ENCODE data around the gene TMEM184B.
"Not testable (repeated sequence)": the region's sequence is repeated elsewhere in the genome, so short reads cannot be mapped to it uniquely, and the experiment has no call there.

TMEM184B gene

DNA sequence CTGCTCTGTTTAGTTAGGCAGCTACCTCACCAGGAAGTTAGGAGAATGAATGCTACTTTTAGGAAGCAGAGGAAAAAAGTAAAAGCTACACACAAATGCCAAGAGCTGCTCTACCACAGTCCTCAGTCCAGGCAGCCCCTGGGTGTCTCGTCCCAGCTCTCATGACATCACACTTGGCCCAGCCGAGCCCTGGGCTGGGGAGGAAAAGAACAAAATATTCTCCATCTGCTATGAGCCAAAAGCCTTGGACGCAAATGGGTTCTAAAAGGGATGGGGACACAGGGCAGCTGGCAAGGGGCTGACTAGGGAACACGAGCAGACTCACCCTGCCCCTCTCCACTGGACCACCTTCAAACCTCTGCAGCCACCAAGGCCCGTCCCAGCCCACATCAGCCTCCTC lies 26.1 kb downstream of the TMEM184B start:
- peaks cover 6% of the 10 kb centered on the region for H3K9me3 ChIP-seq (ENCODE audit: low read length)

DNA sequence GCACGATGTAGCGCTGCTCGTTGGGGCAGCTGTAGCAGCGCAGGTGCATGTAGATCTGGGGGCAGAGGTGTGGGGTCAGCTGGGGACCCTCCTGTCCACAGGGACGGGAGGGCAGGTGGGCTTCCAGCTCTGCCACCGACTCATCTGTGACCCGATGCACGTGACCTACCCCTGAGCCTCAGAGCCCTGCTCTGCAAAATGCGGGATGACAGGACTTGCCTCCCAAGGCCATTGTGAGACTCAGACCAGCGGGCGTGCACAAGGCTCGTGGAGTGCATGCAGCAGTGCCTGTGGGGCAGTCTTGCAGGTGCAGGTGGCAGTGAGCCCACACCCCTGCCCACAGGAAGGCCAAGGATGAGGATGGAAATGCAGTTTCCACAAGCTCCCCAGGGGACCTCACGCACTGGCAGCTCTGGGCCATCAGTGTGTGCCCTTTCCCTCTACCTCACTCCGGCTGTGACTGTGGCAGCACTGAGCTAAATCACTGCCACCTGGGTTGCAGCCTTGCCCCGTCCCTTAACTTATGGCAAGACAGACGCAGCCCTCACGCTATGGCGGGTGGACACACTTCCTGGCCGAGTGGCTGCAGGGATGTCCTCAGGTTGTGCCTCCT lies 26.7 kb downstream of the TMEM184B start:
- H2AFZ ChIP-seq (ENCODE audit: low read depth, low read length), result no peak overlapping the region
- H3K4me3 ChIP-seq (ENCODE audit: low read length), result no peak overlapping the region
- H3K27me3 ChIP-seq (ENCODE audit: insufficient read depth, low read length), result no peaks in the 10 kb centered on the region
- H3K4me1 ChIP-seq (ENCODE audit: insufficient read depth, low read length), result peaks cover 24% of the 10 kb centered on the region
- peaks cover 17% of the 10 kb centered on the region for H3K36me3 ChIP-seq (ENCODE audit: insufficient read depth, low read length)
- H3K9me3 ChIP-seq (ENCODE audit: low read length), result peaks cover 6% of the 10 kb centered on the region

More for the DNA sequence above, 26.1 kb downstream of the TMEM184B start:
- no peak overlapping the region for H3K4me3 ChIP-seq (ENCODE audit: low read length)
- peaks cover 23% of the 10 kb centered on the region for H3K4me1 ChIP-seq (ENCODE audit: insufficient read depth, low read length)
- H3K27me3 ChIP-seq (ENCODE audit: insufficient read depth, low read length), result no peaks in the 10 kb centered on the region
- H2AFZ ChIP-seq (ENCODE audit: low read depth, low read length), result no peak overlapping the region
- H3K36me3 ChIP-seq (ENCODE audit: insufficient read depth, low read length), result peaks cover 17% of the 10 kb centered on the region

DNA sequence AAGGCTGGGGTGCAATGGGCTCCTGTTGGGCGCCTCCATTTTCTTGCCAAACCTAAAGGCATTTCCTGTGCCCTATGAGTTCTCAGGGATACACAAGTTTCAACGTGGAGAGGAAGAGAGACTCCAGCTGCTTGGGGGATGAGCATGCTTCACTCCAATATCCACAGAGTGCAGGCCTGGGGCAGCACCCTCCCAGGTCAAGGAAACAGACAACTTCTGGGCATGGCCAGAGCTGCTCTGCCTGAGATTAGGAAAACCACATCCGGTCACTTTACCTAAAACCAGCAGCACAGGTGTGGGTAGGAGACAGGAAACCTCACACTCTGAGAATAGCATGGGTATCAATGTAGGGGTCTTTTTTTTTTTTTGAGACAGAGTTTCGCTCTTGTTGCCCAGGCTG lies 28.7 kb downstream of the TMEM184B start:
- no peaks in the 10 kb centered on the region for H3K27me3 ChIP-seq (ENCODE audit: insufficient read depth, low read length)
- no peaks in the 10 kb centered on the region for H3K9me3 ChIP-seq (ENCODE audit: low read length)
- H2AFZ ChIP-seq (ENCODE audit: low read depth, low read length), result no peak overlapping the region
- H3K36me3 ChIP-seq (ENCODE audit: insufficient read depth, low read length), result peaks cover 17% of the 10 kb centered on the region
- H3K4me1 ChIP-seq (ENCODE audit: insufficient read depth, low read length), result peaks cover 35% of the 10 kb centered on the region
- H3K4me3 ChIP-seq (ENCODE audit: low read length), result no peak overlapping the region

DNA sequence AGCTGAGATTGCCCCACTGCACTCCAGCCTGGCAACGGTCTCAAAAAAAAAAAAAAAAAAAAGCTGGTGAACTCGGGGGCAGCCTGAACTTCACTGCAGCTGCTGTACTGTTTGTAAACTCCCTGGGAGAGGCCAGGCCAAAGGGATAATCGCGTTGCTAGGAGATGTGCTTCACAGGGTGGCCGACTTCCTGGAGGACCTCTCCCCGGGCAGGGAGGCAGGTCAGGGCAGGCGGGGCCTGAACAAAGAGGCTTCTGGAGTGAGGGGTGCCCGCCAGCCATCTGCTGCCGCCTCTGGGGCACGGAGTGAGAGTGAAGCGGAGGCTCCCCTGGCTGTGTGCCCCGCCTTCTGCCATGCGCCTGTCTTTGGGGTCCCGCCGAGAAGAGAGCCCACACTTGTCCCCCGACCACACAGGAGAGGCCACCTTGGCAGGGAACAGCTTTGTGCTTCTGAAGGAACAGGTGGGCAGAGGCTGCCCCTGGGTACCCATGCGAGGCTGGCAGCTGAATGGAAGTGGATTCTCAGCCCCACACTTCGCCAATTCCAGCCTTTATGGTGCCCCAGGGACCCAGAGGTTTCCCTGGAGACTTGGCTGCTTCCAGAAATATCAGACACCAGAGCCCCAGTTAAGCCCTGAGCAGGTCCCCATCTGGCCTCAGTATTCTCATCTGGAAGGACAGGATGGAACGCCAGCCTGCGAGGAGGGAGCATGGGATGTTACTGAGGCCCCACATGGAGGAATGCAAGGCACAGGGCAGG lies 29.6 kb downstream of the TMEM184B start:
- peaks cover 36% of the 10 kb centered on the region for H3K4me1 ChIP-seq (ENCODE audit: insufficient read depth, low read length)
- peaks cover 17% of the 10 kb centered on the region for H3K36me3 ChIP-seq (ENCODE audit: insufficient read depth, low read length)
- no peak overlapping the region for H2AFZ ChIP-seq (ENCODE audit: low read depth, low read length)
- H3K9me3 ChIP-seq (ENCODE audit: low read length), result no peaks in the 10 kb centered on the region
- H3K27me3 ChIP-seq (ENCODE audit: insufficient read depth, low read length), result no peaks in the 10 kb centered on the region
- H3K4me3 ChIP-seq (ENCODE audit: low read length), result no peak overlapping the region

DNA sequence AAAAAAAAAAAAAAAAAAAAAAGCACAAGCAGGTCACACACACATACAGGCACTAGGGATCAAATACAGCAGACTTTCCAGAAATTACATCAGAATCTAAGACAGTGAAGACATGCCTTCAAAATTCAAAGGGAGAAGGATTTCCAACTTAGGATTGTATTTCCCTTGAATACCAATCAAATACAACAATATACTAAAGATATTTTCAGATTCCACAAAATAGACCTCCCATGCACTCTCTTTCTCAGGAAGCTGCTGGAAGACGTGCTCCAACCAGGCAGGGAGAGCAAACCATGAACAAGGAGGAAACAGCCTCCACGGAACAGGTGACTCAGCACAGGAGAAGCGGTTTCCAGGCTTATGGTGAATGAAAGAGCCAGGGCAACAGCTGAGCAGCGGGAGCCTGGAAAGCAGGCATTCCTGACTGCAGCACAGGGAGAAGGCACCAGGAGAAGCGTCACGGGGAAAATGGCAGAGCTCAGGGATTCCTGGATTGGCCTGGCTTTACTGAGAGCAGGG lies 32.0 kb downstream of the TMEM184B start:
- H3K9me3 ChIP-seq (ENCODE audit: low read length), result no peaks in the 10 kb centered on the region
- H3K4me1 ChIP-seq (ENCODE audit: insufficient read depth, low read length), result peaks cover 36% of the 10 kb centered on the region
- no peak overlapping the region for H3K4me3 ChIP-seq (ENCODE audit: low read length)
- no peak overlapping the region for H2AFZ ChIP-seq (ENCODE audit: low read depth, low read length)
- H3K27me3 ChIP-seq (ENCODE audit: insufficient read depth, low read length), result no peaks in the 10 kb centered on the region
- peaks cover 12% of the 10 kb centered on the region for H3K36me3 ChIP-seq (ENCODE audit: insufficient read depth, low read length)

DNA sequence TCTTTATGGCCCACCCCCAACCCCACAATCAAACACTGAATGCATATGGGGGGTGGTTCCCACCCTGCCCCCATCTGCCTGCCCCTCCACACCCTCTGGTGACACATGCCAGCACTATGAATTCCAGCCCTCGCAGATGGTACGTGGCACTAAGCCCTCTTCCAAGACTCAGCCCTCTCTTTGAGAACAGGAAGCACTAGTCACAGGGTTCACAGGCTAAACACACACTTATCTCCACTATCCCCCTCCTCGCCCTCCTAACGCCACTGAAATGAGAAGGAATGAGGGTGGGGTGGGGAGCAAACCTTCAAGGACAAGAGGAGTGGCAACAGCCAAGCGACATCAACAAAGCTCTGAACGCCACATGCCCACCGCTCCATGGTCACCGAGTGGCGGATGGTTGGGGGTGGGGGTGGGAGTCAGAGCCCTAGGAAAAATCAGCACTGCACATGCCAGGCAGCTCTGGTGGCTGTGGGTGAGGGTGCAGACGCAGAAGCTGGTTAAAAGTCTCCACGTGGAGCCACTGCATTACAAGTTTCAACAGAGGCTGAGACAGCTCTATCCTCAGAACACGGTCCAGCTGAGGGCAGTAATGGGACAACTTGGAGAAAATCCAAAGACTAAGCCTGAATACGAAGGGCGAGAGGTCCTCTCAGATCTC lies 33.6 kb downstream of the TMEM184B start:
- Histone ChIP-seq H3K4me3 (ENCODE audit: low read length) (no peak overlapping the region), H3K36me3 (ENCODE audit: insufficient read depth, low read length) (peaks cover 21% of the 10 kb centered on the region), H3K27me3 (ENCODE audit: insufficient read depth, low read length) (no peaks in the 10 kb centered on the region), H2AFZ (ENCODE audit: low read depth, low read length) (no peak overlapping the region), H3K4me1 (ENCODE audit: insufficient read depth, low read length) (peaks cover 36% of the 10 kb centered on the region), H3K9me3 (ENCODE audit: low read length) (no peaks in the 10 kb centered on the region)

DNA sequence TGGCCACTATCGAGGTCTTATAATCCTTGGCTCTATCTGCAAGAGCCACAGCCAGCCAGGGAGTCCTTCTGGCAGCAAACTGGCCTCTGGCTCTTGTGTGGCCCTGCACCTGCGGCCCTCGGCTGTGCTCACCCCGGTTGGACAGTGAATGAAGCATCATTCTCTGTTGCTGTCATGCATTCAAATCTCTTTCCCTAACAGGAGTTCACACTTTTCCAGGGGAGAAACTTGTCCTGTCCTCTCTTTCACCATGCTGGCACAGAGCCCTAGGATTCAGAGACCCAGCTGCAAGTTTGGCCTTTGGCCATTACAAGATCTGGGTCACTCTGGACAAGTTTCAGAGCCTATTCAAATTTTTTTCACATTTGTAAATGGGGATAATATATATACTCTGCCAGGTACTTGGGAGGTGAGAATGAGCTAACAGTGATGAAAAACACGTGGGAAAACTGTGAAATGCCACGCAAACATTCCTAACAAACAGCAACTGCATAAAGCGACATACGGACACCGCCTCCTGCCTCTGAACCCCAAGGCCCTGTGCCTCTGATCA lies 34.2 kb downstream of the TMEM184B start:
- no peaks in the 10 kb centered on the region for H3K9me3 ChIP-seq (ENCODE audit: low read length)
- no peak overlapping the region for H2AFZ ChIP-seq (ENCODE audit: low read depth, low read length)
- peaks cover 22% of the 10 kb centered on the region for H3K36me3 ChIP-seq (ENCODE audit: insufficient read depth, low read length)
- peaks cover 29% of the 10 kb centered on the region for H3K4me1 ChIP-seq (ENCODE audit: insufficient read depth, low read length)
- no peak overlapping the region for H3K4me3 ChIP-seq (ENCODE audit: low read length)
- H3K27me3 ChIP-seq (ENCODE audit: insufficient read depth, low read length), result no peaks in the 10 kb centered on the region

DNA sequence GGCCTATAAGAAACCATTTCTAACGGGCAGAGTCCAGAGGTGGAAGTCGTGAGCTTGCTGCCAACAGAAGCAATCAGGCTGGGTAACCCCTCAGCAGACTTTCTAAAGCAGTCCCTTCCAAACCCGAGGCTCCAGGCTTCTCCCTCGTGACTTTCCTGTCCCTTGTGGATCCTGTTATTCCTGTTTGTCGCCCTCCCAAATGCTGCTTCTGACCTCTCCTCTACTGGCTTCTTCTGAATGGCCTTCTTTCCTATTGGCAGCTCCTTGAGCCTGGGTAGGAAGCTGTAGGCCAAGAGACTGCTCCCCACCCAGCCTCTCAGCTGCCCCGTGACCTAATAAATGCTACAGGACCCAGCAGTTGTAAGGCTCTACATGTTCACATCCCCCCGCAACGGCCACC lies 36.0 kb downstream of the TMEM184B start:
- H3K27me3 ChIP-seq (ENCODE audit: insufficient read depth, low read length), result no peaks in the 10 kb centered on the region
- peaks cover 34% of the 10 kb centered on the region for H3K36me3 ChIP-seq (ENCODE audit: insufficient read depth, low read length)
- no peak overlapping the region for H3K4me3 ChIP-seq (ENCODE audit: low read length)
- H3K4me1 ChIP-seq (ENCODE audit: insufficient read depth, low read length), result peaks cover 14% of the 10 kb centered on the region
- no peaks in the 10 kb centered on the region for H3K9me3 ChIP-seq (ENCODE audit: low read length)
- H2AFZ ChIP-seq (ENCODE audit: low read depth, low read length), result no peak overlapping the region

DNA sequence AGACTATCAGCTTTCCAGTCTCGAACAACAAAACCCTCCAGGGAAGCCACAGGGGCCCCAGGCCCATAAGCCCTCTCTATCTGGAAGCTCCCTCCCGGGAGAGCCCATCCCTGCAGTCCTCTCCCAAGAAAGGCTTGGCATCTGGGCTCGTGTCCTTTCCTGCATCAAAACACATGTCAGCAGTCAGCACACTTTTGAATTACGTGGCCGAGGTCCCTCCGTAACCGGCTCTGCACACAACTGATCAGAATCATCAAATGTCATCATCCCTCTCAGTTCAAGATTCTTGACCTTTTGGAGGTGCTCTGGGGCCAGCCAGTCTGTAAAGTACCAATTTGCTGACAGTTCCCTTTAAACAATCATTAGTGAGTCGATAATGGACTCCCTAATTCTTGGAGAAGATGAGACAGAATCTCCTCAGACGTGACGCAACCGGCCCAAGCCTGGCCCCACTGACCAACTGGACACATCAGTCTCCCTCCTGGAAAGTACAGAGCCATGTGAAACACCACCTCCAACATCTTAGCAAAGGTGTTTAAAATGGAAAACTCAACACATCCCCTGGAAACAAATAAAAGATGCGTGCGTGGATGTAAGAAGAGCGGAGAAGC lies 37.5 kb downstream of the TMEM184B start:
- no peak overlapping the region for H3K4me3 ChIP-seq (ENCODE audit: low read length)

DNA sequence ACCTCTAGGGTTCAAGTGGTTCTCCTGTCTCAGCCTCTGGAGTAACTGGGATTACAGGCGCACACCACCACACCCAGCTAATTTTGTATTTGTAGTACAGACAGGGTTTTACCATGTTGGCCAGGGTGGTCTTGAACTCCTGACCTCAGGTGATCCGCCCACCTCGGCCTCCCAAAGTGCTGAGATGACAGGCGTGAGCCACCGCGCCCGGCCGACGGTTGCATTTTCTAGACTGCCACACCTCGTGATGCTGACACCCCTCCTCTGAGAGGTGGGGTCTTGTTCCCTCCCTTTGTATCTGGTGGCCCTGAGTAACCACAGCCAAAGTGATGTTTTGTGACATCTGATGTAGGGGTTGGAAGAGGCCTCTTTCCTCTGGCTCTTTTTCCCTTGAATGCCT lies 39.0 kb downstream of the TMEM184B start:
- not testable (repeated sequence) for H3K27me3 ChIP-seq (ENCODE audit: insufficient read depth, low read length); H2AFZ ChIP-seq (ENCODE audit: low read depth, low read length); H3K4me1 ChIP-seq (ENCODE audit: insufficient read depth, low read length); H3K9me3 ChIP-seq (ENCODE audit: low read length); H3K4me3 ChIP-seq (ENCODE audit: low read length)
- H3K36me3 ChIP-seq (ENCODE audit: insufficient read depth, low read length), result peaks cover 51% of the 10 kb centered on the region

More for the DNA sequence above, 37.5 kb downstream of the TMEM184B start:
- H3K36me3 ChIP-seq (ENCODE audit: insufficient read depth, low read length), result peaks cover 46% of the 10 kb centered on the region
- H3K4me1 ChIP-seq (ENCODE audit: insufficient read depth, low read length), result peaks cover 4% of the 10 kb centered on the region
- H3K9me3 ChIP-seq (ENCODE audit: low read length), result no peaks in the 10 kb centered on the region
- no peak overlapping the region for H2AFZ ChIP-seq (ENCODE audit: low read depth, low read length)
- no peaks in the 10 kb centered on the region for H3K27me3 ChIP-seq (ENCODE audit: insufficient read depth, low read length)

DNA sequence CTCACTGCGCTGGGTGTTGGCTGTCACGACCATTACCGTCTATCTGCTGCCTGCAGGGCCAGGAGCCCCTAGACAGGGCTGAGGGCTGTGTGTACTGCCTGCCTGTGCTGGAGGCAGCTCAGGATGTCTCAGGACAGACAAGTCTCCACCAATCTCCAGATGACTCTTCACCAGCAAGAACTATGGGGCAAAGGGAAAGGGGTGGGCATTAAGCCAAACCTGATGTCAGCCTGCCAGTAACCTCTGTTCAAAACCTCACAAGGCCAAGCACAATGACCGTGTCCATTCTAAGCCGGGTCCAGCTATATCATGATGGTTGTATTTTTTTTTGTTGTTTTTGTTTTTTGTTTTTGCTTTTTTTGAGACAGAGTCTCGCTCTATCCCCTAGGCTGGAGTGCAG lies 39.4 kb downstream of the TMEM184B start:
- Histone ChIP-seq H2AFZ (ENCODE audit: low read depth, low read length) (no peak overlapping the region), H3K4me3 (ENCODE audit: low read length) (no peak overlapping the region), H3K27me3 (ENCODE audit: insufficient read depth, low read length) (no peaks in the 10 kb centered on the region), H3K9me3 (ENCODE audit: low read length) (no peaks in the 10 kb centered on the region), H3K4me1 (ENCODE audit: insufficient read depth, low read length) (peaks cover 9% of the 10 kb centered on the region), H3K36me3 (ENCODE audit: insufficient read depth, low read length) (peaks cover 53% of the 10 kb centered on the region)

DNA sequence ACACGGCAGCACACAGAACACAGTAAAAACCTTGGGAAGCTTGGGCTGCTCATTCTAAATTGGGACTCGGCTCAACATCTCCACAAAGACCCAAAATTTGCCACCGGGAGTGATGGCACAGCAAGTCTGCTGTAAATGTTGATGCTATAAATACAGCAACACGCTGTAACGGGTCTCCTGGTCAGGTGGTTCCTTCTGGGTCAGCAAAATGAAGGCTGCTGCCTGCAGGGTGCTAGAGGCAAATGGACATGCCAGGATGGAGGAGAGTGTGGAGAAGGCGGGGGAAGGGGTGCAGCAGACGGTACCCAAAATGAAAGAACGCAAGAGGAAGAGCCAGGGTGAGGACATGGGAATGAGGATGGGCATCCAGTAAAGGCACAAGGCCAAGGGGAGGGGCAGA lies 40.6 kb downstream of the TMEM184B start:
- Histone ChIP-seq H3K4me1 (ENCODE audit: insufficient read depth, low read length) (peaks cover 12% of the 10 kb centered on the region), H3K4me3 (ENCODE audit: low read length) (no peak overlapping the region), H2AFZ (ENCODE audit: low read depth, low read length) (no peak overlapping the region), H3K27me3 (ENCODE audit: insufficient read depth, low read length) (no peaks in the 10 kb centered on the region), H3K36me3 (ENCODE audit: insufficient read depth, low read length) (peaks cover 56% of the 10 kb centered on the region), H3K9me3 (ENCODE audit: low read length) (no peaks in the 10 kb centered on the region)

DNA sequence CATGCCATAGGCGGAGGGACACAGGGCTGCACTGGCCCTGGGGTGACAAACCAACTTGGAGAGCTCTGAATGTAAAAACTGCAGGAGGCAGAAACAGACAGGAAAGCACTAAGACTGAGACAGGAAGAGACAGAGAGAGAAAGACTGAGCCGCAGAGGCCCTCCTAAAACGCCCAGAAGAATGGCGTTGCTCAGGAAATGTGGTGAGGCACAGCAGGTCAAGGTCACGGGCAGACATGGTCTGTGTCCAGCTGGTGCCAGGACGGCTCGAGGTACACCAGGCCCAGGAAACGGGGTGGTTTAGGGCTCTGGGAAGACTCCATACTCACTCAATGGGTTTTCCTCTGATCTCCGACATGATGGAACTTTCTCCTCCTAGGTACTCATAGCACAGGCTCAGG lies 41.9 kb downstream of the TMEM184B start:
- no peaks in the 10 kb centered on the region for H3K27me3 ChIP-seq (ENCODE audit: insufficient read depth, low read length)
- peaks cover 12% of the 10 kb centered on the region for H3K4me1 ChIP-seq (ENCODE audit: insufficient read depth, low read length)
- no peak overlapping the region for H2AFZ ChIP-seq (ENCODE audit: low read depth, low read length)
- H3K4me3 ChIP-seq (ENCODE audit: low read length), result no peak overlapping the region
- H3K36me3 ChIP-seq (ENCODE audit: insufficient read depth, low read length), result peaks cover 61% of the 10 kb centered on the region
- no peaks in the 10 kb centered on the region for H3K9me3 ChIP-seq (ENCODE audit: low read length)
